GM19043 (cell line): ENCODE results near the gene IPO13.

ENCODE experiments used
- ATAC-seq: cut with Tn5 transposase; IDR thresholded peaks from one replicate; pipeline ENCODE4 v1.9.1; 2021; ENCODE audit warnings: low read depth; ENCODE audit not compliant: unreplicated experiment

Gene IPO13

GRCh38 chr1:43946236-43947060 is at the start of gene IPO13:
TSS of gene IPO13 (plus strand) at chr1:43946950. CDS start at chr1:43947601, 651 bp downstream.
- peak; percentile 85 for ATAC-seq

GRCh38 chr1:43898981-43899380 is 47.8 kb upstream of the IPO13 start:
- ATAC-seq = no peak

GRCh38 chr1:43900386-43900785 is 46.4 kb upstream of the IPO13 start:
- ATAC-seq = no peak

GRCh38 chr1:43901196-43901961 is 45.4 kb upstream of the IPO13 start:
- ATAC-seq = no peak

- ATAC-seq = no peak
Observed at GRCh38 chr1:43902058-43902831, 44.5 kb upstream of the IPO13 start.

GRCh38 chr1:43904660-43905551 is 41.8 kb upstream of the IPO13 start:
- no peak for ATAC-seq

- no peak for ATAC-seq
Observed at GRCh38 chr1:43908226-43908625, 38.5 kb upstream of the IPO13 start.

- no peak for ATAC-seq
Observed at GRCh38 chr1:43908858-43909257, 37.9 kb upstream of the IPO13 start.

- no peak for ATAC-seq
Observed at GRCh38 chr1:43910343-43910742, 36.4 kb upstream of the IPO13 start.

- ATAC-seq = no peak
Observed at GRCh38 chr1:43912607-43913006, 34.1 kb upstream of the IPO13 start.

GRCh38 chr1:43913051-43913501 is 33.7 kb upstream of the IPO13 start:
- ATAC-seq = no peak

- ATAC-seq = no peak
Observed at GRCh38 chr1:43913666-43914360, 32.9 kb upstream of the IPO13 start.

GRCh38 chr1:43914576-43915525 is 31.9 kb upstream of the IPO13 start:
- ATAC-seq = no peak

GRCh38 chr1:43919906-43920305 is 26.8 kb upstream of the IPO13 start:
- ATAC-seq = no peak

- no peak for ATAC-seq
Observed at GRCh38 chr1:43921022-43921421, 25.7 kb upstream of the IPO13 start.

- no peak for ATAC-seq
Observed at GRCh38 chr1:43924516-43924915, 22.2 kb upstream of the IPO13 start.

- ATAC-seq = no peak
Observed at GRCh38 chr1:43925846-43926245, 20.9 kb upstream of the IPO13 start.
